ENCODE measurements around the gene THBS1.
A peak's percentile ranks its signal among the peaks of the same experiment; 100 is the strongest.

THBS1 gene

GRCh38 chr15:39580485-39581241, at the start of gene THBS1:
THBS1 (plus strand) TSS chr15:39581079; CDS start chr15:39581858, 779 bp downstream.
- peak; percentile 58 for DNase-seq (ENCODE audit: low read depth, low spot score)

GRCh38 chr15:39534996-39535395, 45.9 kb upstream of the THBS1 start:
- DNase-seq (ENCODE audit: low read depth, low spot score): no peak

DNA sequence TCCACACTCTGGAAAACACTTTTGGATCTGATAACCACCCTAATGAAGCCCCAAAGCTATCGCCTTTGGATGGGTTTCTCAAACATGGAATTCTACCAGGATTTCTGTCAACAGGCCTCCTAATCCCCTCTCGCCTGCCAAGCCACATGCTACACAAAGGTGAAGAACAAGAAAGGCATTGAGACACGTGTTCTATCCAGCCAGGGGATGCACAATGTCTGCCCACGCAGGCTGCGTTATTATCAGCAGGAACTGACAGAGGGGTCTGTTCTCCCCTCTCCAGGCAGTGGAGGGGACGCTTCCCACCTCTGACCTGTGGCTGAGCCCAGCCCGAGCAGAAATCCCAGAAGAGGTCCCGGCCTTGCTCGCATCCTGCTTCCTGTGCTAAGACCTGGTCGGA, 45.4 kb upstream of the THBS1 start:
- DNase-seq (ENCODE audit: low read depth, low spot score): no peak

DNA sequence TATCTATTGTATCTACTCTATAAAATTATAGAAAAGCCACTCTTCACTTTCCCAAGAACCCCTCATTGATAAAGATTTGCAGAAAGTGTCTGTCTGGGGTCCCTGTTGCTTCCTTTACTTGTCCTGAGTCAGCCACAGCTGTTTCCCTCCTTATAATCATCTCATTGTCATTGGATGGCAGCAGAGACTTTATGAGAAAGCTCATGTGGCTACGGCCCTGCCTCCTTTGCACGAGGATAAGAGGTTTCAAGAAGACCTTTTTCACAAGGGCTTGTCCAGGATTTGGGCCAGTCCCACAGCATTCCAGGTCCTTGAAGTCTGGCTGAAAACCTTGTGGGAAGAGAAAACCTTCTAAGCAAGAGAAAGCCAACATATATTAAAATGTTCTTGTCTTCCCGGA, 41.9 kb upstream of the THBS1 start:
- DNase-seq (ENCODE audit: low read depth, low spot score): no peak

DNA sequence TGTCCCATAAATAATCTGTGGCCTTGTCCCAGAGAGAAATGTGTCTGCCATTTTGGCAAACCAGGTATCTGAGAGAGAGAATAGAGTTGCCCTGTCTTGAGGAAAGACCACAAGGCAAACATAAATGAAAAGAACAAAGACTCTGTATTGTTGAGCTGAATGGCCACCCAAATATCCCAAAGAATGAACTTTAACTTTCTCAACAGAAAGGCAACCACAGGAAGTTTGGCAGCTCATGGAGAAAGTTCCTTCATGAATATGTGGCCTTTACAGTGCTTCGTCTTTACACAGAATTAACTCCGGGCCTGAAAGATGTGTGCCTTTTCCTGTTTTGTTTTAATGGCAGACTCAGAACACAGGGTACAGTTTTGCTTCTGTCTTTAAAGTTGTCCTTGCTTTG, 41.4 kb upstream of the THBS1 start:
- DNase-seq (ENCODE audit: low read depth, low spot score): no peak

GRCh38 chr15:39539973-39540558, 40.8 kb upstream of the THBS1 start:
- no peak for DNase-seq (ENCODE audit: low read depth, low spot score)

DNA sequence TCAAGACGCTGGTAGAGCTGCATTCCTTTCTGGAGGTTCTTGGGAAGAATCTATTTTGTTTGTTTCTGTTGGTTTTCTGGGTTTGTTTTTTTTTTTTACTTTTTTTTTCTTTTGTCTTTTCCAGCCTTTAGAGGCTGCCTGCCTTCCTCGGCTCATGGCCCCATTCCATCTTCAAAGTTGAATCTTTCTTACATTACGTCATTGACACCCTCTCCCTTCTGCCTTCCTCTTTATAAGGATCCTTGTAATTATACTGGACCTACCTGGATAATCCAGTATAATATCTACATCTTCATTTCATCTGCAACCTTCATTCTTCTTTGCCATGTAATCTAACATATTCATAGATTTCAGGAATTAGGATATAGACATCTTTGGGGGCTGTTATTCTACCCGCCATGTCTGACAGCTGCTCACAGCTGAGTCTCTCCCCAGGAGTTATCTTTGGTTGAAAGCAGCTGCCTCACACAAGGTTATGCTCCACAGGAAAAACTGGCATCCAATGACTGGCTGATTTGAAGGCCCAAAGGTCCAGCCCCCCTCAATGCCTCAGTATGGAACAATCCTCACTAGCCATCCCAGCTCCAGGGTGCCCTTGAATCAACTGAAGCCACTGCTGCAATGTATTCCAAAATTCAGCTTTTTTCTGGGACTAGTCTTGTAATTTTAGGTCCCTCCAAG, 38.4 kb upstream of the THBS1 start:
- no peak for DNase-seq (ENCODE audit: low read depth, low spot score)

- no peak for DNase-seq (ENCODE audit: low read depth, low spot score)
These were observed 37.2 kb upstream of the THBS1 start for GRCh38 chr15:39543651-39544050.

- DNase-seq (ENCODE audit: low read depth, low spot score): no peak
These were observed 34.0 kb upstream of the THBS1 start for GRCh38 chr15:39546842-39547241.

- no peak for DNase-seq (ENCODE audit: low read depth, low spot score)
These were observed 32.3 kb upstream of the THBS1 start for GRCh38 chr15:39548561-39548960.

GRCh38 chr15:39549912-39550311, 31.0 kb upstream of the THBS1 start:
- no peak for DNase-seq (ENCODE audit: low read depth, low spot score)

GRCh38 chr15:39551476-39551875, 29.4 kb upstream of the THBS1 start:
- no peak for DNase-seq (ENCODE audit: low read depth, low spot score)

DNA sequence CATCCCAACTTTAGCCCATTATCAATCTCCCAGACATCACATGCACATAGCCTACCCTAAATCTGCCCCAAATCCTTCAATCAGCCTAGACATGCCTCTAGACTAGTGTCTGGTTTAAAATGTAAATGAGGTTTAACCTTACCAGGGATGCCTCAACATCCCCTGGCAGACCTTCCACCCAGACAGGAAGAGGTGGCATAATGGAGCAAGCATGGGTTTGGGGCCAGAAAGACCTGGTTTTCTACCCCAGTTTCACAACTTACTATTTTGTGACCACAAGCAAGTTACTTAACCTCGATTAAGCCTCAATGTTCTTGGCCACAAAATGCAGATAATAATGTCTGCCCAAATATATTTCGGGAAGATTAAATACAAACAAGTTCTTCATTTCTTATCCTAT, 28.3 kb upstream of the THBS1 start:
- DNase-seq (ENCODE audit: low read depth, low spot score): no peak

GRCh38 chr15:39553947-39554693, 26.8 kb upstream of the THBS1 start:
- no peak for DNase-seq (ENCODE audit: low read depth, low spot score)

DNA sequence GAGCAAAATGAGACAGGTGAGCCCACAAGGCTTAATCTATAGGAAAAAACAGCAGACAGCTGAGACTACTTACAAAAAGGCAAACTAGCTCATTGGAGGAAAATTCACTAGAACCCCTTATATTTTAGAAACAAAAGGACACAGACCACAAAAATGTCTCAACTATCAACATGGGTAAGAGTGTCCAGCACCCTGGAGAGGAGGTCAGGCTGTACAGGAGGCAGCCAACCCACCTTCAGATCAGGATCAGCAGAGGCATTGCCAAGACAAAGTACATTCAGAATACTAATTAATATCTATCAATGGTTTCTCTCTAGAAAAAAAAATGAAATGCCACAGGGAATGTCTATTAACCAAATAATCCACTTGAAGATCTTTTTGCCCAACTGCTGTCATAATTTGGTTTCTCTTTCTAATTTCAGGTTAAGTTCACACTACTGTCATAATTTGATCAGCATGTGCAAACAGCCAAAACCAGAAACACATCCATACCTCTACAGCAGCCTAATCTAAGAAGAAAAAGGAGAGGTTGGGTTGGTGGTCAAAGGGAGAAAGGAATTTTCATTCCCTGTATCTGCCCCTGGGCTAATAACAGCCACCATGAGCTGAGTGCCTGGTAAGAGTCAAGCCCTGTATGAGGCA, 26.0 kb upstream of the THBS1 start:
- no peak for DNase-seq (ENCODE audit: low read depth, low spot score)

- no peak for DNase-seq (ENCODE audit: low read depth, low spot score)
These were observed 25.0 kb upstream of the THBS1 start for GRCh38 chr15:39555885-39556284.

DNA sequence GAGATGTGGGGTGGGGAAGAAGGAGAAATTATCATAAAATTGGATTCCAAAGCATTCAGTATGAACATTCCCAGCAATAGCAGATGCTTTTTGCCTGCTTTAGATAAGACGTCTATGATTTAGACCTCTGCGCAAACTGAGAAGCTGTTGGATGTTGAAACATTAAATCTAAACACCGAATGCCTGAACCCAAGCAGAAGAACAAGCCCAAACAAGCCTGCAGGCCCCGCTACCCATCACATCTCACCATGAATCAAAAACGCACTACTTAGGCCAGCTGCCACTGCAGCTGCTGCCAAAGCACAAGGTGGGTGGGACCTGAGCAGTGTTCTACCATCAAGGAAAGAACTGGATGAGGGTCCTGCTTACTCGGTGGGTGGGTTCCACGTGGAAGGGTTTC, 24.4 kb upstream of the THBS1 start:
- DNase-seq (ENCODE audit: low read depth, low spot score): no peak

DNA sequence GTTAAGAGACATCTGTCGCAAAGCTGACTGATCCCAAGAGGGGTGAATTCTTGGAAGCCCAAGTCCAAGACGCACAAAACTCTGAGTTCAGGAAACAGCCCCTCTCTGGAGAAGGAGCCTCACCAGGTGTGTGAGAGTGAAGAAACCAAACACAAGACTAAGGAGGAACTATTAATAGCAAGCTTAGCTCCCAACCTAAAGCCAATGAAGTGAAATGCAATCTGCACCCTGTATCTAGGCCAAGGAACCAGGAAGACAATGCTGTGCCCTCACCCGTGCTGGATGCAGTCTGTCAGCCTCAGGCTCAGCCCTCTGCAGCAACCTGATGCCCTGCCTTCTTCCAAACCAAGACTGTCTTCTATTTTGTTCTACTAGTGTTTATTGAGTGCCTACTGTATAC, 22.5 kb upstream of the THBS1 start:
- DNase-seq (ENCODE audit: low read depth, low spot score): no peak

DNA sequence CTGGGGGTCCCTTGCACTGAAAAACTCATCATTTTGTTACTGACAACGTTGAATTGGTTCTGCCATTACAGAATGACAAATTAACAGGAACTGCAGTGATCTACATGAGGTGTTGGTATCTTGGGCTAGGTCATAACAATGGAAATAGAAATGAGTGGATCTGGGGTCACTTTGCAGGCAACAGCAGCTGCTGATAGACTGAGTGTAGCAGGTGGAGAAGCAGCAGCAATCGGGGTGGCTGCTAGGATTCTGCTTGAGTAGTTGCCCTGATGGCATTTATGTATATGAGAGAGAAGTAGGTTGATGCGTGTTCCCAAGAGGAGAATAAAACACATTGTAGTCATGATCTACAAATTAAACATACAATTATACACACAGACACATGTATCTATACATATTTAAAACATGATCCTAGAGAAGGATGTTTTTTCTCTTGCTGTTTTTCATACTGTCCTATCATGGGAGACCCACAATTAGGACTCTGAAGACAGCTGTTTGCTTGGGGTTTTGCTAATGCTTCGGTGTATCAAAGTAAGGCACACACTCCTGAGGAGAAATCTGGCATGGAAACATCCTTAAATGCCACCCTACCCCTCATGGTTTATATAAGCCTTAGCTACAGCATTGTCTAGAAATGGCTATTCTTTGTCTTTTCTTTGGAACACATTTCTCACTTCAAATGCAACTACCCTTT, 15.8 kb upstream of the THBS1 start:
- DNase-seq (ENCODE audit: low read depth, low spot score): no peak

DNA sequence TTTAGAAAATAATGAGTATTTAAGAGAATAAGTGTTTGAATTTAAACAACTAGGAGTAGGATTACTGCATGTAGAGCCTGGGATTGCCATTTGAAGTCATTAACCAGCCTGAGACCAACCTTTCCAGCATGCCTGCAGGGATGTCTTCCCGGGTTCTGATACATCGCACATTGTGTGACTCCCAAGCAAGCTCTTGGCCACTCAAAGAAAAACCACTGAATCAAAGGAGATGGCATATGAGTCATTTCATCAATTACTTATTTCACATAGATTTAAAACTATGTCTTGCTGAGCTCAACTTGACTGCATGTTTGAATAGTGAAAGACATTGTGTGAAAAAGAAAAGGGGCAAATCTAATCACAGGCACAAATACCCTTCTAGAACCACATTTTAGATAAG, 15.0 kb upstream of the THBS1 start:
- no peak for DNase-seq (ENCODE audit: low read depth, low spot score)

DNA sequence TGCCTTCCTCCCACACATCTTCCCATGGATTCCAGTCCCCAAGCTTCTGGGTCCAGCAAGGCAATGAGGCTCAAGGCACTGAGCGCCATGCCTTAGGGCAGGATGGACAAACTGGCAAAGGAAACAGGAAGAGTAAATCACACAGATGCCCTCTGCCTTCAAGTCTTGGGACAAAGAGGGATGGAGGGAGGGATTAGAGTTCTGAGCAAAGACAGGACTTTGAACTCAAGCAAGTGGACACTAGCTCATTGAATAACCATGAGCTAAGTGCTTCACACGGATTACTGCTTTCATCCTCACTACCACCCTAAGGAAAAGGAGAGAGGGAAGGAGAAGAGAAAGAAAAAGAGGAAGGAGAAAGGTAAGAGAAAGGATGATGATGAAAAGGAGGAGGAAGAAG, 7.6 kb upstream of the THBS1 start:
- no peak for DNase-seq (ENCODE audit: low read depth, low spot score)

All from brain pericyte (primary cell).